SHP77 treated with DMSO at 0.1 percent for 48 hours (cell line): ENCODE data around the gene LTK.
"Not testable (repeated sequence)": the region's sequence is repeated elsewhere in the genome, so short reads cannot be mapped to it uniquely, and the experiment has no call there.

Experiments used
- DNase-seq: peaks from one replicate; lab custom pipeline; 2025; lab: John Stamatoyannopoulos, UW

LTK gene

GRCh38 chr15:41474941-41475340 lies 38.7 kb downstream of the LTK start:
- DNase-seq = no peak

GRCh38 chr15:41474436-41474835 lies 39.2 kb downstream of the LTK start:
- DNase-seq = no peak

- DNase-seq = no peak
Measured at GRCh38 chr15:41473418-41473817, 40.2 kb downstream of the LTK start.

- not testable (repeated sequence) for DNase-seq
Measured at GRCh38 chr15:41469644-41470043, 44.0 kb downstream of the LTK start.

GRCh38 chr15:41466711-41467110 lies 46.9 kb downstream of the LTK start:
- DNase-seq = no peak

- no peak for DNase-seq
Measured at GRCh38 chr15:41465822-41466421, 47.7 kb downstream of the LTK start.

- no peak for DNase-seq
Measured at GRCh38 chr15:41464889-41465580, 48.6 kb downstream of the LTK start.

- no peak for DNase-seq
Measured at GRCh38 chr15:41462084-41462795, 51.4 kb downstream of the LTK start.
